Measurements from ENCODE around the gene BCAS4. TPM values are rescaled to one million over a fixed set of nuclear protein-coding genes. Genes with fewer than 3 reads are reported as not detected.

BCAS4 gene
- total RNA-seq, 1 donor from 2014 or later: 16.7 TPM

GRCh38 chr20:50870561-50871161 lies 75.8 kb downstream of the BCAS4 start:
- Mint-ChIP-seq H3K27ac (ENCODE audit: unreplicated experiment) (peak overlapping the region; percentile 87), H3K4me3 (ENCODE audit: unreplicated experiment) (peak overlapping the region; percentile 77), H3K4me1 (ENCODE audit: low read depth, unreplicated experiment) (peaks cover 19% of the 10 kb centered on the region), H3K9me3 (ENCODE audit: unreplicated experiment) (no peaks in the 10 kb centered on the region), H3K27me3 (ENCODE audit: low read depth, unreplicated experiment) (no peaks in the 10 kb centered on the region), H3K36me3 (ENCODE audit: low read depth, unreplicated experiment) (peaks cover 6% of the 10 kb centered on the region)
- H2AFZ ChIP-seq (ENCODE audit: low read depth, low read length): peak overlapping the region; percentile 41
- FAIRE-seq (no peak), DNase-seq (ENCODE audit: low read depth) (peak; percentile 39)
- no peaks in the 10 kb centered on the region for H3K36me3 ChIP-seq (ENCODE audit: insufficient read depth, low read length)
- no peak overlapping the region for H3K4me3 ChIP-seq (ENCODE audit: insufficient read depth, low read depth, low read length)
- H3K9ac ChIP-seq (ENCODE audit: low read length): peak overlapping the region; percentile 18
- no peak for TF ChIP-seq CTCF (IDR thresholded peaks at IDR 0.05; ENCODE audit: insufficient read depth, low read depth, low read length)
- H3K27me3 ChIP-seq (ENCODE audit: insufficient read depth, low read length): no peaks in the 10 kb centered on the region
- no peak overlapping the region for H3K27ac ChIP-seq (ENCODE audit: low read depth, low read length)
- H3K4me1 ChIP-seq (ENCODE audit: insufficient read depth, low read length): peaks cover 11% of the 10 kb centered on the region
- H3K79me2 ChIP-seq (ENCODE audit: insufficient read depth, low read length): no peaks in the 10 kb centered on the region
- H3K4me2 ChIP-seq (ENCODE audit: low read length): peak overlapping the region; percentile 62
- no peaks in the 10 kb centered on the region for H3K9me3 ChIP-seq (ENCODE audit: insufficient read depth, low read depth, low read length)
- no peaks in the 10 kb centered on the region for H4K20me1 ChIP-seq (ENCODE audit: insufficient read depth, low read length)

- no peaks in the 10 kb centered on the region for H3K27me3 Mint-ChIP-seq (ENCODE audit: low read depth, unreplicated experiment)
- Histone ChIP-seq H3K36me3 (ENCODE audit: insufficient read depth, low read length) (no peaks in the 10 kb centered on the region), H3K27me3 (ENCODE audit: insufficient read depth, low read length) (no peaks in the 10 kb centered on the region), H3K9me3 (ENCODE audit: insufficient read depth, low read depth, low read length) (no peaks in the 10 kb centered on the region), H4K20me1 (ENCODE audit: insufficient read depth, low read length) (no peaks in the 10 kb centered on the region), H3K79me2 (ENCODE audit: insufficient read depth, low read length) (no peaks in the 10 kb centered on the region), H2AFZ (ENCODE audit: low read depth, low read length) (no peak overlapping the region), H3K27ac (ENCODE audit: low read depth, low read length) (no peak overlapping the region), H3K9ac (ENCODE audit: low read length) (no peak overlapping the region), H3K4me3 (ENCODE audit: insufficient read depth, low read depth, low read length) (no peak overlapping the region), H3K4me2 (ENCODE audit: low read length) (no peak overlapping the region), H3K4me1 (ENCODE audit: insufficient read depth, low read length) (peaks cover 11% of the 10 kb centered on the region)
- DNase-seq (ENCODE audit: low read depth): no peak
- no peaks in the 10 kb centered on the region for H3K9me3 Mint-ChIP-seq (ENCODE audit: unreplicated experiment)
- FAIRE-seq: no peak
- H3K27ac Mint-ChIP-seq (ENCODE audit: unreplicated experiment): no peak overlapping the region
- TF ChIP-seq EZH2 (IDR thresholded peaks at IDR 0.05; ENCODE audit: insufficient read depth, low read length) (no peak), CTCF (IDR thresholded peaks at IDR 0.05; ENCODE audit: insufficient read depth, low read depth, low read length) (no peak)
- H3K4me1 Mint-ChIP-seq (ENCODE audit: low read depth, unreplicated experiment): peaks cover 20% of the 10 kb centered on the region
- peaks cover 12% of the 10 kb centered on the region for H3K36me3 Mint-ChIP-seq (ENCODE audit: low read depth, unreplicated experiment)
- H3K4me3 Mint-ChIP-seq (ENCODE audit: unreplicated experiment): no peak overlapping the region
Measured at GRCh38 chr20:50872560-50873425, 77.9 kb downstream of the BCAS4 start.

- Mint-ChIP-seq H3K27me3 (ENCODE audit: low read depth, unreplicated experiment) (no peaks in the 10 kb centered on the region), H3K4me1 (ENCODE audit: low read depth, unreplicated experiment) (peaks cover 20% of the 10 kb centered on the region), H3K9me3 (ENCODE audit: unreplicated experiment) (no peaks in the 10 kb centered on the region), H3K27ac (ENCODE audit: unreplicated experiment) (no peak overlapping the region), H3K4me3 (ENCODE audit: unreplicated experiment) (no peak overlapping the region), H3K36me3 (ENCODE audit: low read depth, unreplicated experiment) (peaks cover 12% of the 10 kb centered on the region)
- Histone ChIP-seq H3K79me2 (ENCODE audit: insufficient read depth, low read length) (no peaks in the 10 kb centered on the region), H3K4me3 (ENCODE audit: insufficient read depth, low read depth, low read length) (no peak overlapping the region), H3K36me3 (ENCODE audit: insufficient read depth, low read length) (no peaks in the 10 kb centered on the region), H4K20me1 (ENCODE audit: insufficient read depth, low read length) (no peaks in the 10 kb centered on the region), H3K9me3 (ENCODE audit: insufficient read depth, low read depth, low read length) (no peaks in the 10 kb centered on the region), H3K4me1 (ENCODE audit: insufficient read depth, low read length) (peaks cover 11% of the 10 kb centered on the region), H3K9ac (ENCODE audit: low read length) (no peak overlapping the region), H3K27me3 (ENCODE audit: insufficient read depth, low read length) (no peaks in the 10 kb centered on the region), H3K27ac (ENCODE audit: low read depth, low read length) (no peak overlapping the region), H3K4me2 (ENCODE audit: low read length) (no peak overlapping the region), H2AFZ (ENCODE audit: low read depth, low read length) (no peak overlapping the region)
- FAIRE-seq: no peak
- TF ChIP-seq CTCF (IDR thresholded peaks at IDR 0.05; ENCODE audit: insufficient read depth, low read depth, low read length): no peak
- TF ChIP-seq EZH2 (IDR thresholded peaks at IDR 0.05; ENCODE audit: insufficient read depth, low read length): no peak
- DNase-seq (ENCODE audit: low read depth): no peak
Measured at GRCh38 chr20:50873585-50873984, 78.7 kb downstream of the BCAS4 start.
